GM21717 (cell line): ENCODE results near the gene RHBDF2.
"Not testable (repeated sequence)": the region's sequence is repeated elsewhere in the genome, so short reads cannot be mapped to it uniquely, and the experiment has no call there.

ENCODE experiments used
- ATAC-seq: cut with Tn5 transposase; IDR thresholded peaks from one replicate; pipeline ENCODE4 v1.9.1; 2021; ENCODE audit warnings: mild to moderate bottlenecking, moderate library complexity; ENCODE audit not compliant: unreplicated experiment

Gene RHBDF2

GRCh38 chr17:76538281-76538931 lies 37.2 kb upstream of the RHBDF2 start:
- ATAC-seq: no peak

DNA sequence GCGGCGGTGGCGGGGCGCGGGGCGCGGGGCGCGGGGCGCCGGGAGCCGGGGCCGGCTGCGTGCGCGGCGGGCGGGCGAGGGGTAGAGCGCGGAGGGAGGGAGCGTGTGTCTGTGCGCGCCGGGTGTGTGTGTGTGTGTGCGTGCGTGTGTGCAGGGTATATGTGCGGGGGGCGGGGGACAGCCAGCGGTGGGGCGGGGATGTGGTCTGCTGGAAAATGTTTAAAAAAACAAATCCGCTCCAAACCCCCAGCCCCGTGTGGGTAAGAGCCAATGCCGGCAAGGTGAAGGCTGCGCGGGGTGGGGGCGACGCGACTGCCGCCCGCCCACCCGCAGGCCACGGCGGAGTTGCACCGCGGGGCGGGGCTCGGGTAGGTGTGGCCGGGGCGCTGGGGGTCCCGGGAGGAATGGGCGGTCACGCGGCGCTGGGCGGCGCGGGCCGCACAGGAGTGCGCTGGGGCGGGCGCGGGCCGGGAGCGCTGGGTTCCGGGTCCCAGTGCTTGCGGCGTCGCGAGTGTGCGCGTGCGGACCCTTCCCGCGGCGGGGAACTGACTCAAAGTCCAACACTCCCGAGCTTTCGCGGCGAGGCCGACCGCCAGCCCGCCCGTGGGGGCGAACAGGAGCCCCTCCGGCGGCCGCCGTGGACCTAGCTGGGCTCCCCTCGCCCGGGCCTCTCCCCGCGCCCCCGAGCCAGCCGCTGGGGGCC lies 36.5 kb upstream of the RHBDF2 start, which contains the start of gene CYGB:
Gene CYGB (minus strand): TSS at position 132 of the 703 bp plus-strand sequence. CDS start 167 bp downstream, outside the sequence.
- no peak for ATAC-seq

DNA sequence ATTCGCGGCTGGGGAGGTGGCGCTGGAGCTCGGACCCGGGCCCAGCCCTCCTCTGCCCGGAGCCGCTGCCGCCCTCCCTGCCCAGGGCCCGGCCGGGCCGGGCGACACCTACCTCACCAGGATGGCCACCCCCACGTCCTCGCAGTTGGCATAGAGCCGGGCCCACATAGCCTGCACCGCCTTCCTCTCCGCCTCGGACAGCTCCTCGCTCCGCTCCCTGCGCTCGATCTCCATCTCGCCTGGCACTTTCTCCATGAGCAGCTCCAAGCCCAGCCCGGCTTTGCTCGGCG lies 36.0 kb upstream of the RHBDF2 start:
- no peak for ATAC-seq

- no peak for ATAC-seq
Measured at GRCh38 chr17:76536511-76537287, 35.5 kb upstream of the RHBDF2 start.

GRCh38 chr17:76535788-76536510 lies 34.7 kb upstream of the RHBDF2 start:
- no peak for ATAC-seq

GRCh38 chr17:76534831-76535732 lies 33.9 kb upstream of the RHBDF2 start:
- ATAC-seq: no peak

GRCh38 chr17:76533640-76534359 lies 32.6 kb upstream of the RHBDF2 start:
- not testable (repeated sequence) for ATAC-seq

DNA sequence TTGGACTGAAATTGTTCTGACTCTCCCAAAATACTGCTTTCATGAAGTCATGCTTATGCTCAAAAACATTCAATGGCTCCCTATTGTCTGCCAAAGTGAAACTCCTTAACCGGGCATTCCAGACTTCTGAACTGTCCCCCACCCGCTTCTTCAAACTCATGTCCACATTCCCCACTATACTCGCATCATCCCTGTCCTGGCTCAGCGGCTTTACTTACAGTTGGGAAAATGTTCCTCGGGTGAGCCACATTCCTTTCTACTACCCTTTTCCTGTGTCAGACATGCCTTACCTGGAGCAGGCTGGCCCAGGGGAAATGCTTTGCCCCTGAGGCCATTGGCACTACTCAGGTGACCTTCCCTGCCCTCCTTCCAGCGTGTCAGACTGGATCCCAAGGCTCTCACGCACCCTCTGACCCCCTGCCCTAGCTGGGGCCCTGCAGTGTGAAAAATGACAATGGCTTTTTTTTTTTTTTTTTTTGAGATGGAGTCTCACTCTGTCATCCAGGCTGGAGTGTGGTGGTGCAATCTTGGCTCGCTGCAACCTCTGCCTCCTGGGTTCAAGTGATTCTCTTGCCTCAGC lies 30.9 kb upstream of the RHBDF2 start:
- no peak for ATAC-seq

DNA sequence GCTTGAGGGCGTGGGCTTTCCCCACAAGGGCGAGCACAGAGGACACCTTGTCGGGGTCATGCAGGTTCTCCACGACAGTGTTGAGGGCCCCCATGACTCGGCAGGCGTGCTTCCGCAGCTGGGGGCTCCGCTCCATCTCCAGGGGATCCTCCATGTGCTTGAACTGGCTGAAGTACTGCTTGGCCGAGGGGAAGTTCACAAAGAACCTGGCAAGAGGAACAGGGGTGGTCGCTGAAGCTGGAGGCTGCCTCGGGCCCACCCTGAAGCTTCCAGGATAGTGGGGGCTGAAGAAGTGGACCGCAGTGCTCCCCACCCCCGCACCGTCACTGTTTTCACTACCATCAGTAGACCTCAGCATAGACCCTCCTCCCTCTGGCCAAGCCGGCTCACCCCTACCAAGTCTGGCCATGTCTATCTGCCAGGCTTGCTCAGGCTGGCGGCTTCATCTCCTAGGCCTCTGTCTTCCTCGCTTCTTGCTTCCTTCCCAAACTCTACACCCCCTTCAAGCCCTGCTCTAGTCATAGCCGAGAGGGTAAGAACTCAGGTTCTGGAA lies 30.3 kb upstream of the RHBDF2 start:
- no peak for ATAC-seq

- ATAC-seq: no peak
Measured at GRCh38 chr17:76530811-76531485, 29.7 kb upstream of the RHBDF2 start.

- no peak for ATAC-seq
Measured at GRCh38 chr17:76530095-76530723, 29.0 kb upstream of the RHBDF2 start.

DNA sequence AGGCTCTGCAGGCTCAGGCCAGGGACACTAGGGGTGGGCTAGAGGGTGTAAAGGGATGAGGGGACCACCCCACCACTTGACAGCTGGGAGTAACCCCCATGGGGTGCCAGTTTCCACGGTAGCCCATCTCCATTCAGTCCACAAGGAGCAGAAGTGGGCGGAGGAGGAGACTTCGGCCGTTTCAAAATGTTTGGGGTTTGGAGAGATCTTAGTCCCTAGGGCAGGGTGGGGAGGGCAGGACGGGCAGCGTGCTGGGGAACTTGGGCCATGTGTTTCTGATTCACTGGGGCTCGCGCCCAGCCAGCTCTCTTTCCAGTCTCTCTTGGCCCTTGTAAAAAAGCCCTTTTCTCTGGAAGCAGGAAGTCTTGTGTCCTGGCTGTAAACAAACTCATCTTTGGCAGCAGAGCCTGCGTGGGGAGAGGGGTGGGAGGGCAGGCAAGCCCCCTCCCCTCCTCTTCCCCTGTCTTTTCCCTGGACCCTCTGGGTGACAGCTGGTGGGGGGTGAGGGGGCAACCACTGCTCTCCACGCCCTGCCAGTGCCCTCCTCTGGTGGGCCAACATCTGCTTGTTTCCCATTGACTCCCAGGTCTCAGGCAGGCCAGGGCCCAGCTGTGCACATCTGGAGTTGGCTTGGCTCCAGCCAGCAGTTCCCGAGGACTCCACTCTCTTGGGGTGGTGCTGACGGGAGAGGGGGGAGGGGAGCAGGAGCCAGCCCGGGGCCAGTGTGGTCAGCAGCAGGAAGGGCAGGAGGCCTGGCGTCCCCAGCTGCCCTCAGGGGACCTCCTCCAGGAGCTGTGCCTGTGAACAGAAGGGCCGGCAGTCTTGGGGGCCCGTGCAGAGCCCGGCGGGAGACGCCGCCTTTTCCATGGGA lies 28.2 kb upstream of the RHBDF2 start:
- ATAC-seq: no peak

DNA sequence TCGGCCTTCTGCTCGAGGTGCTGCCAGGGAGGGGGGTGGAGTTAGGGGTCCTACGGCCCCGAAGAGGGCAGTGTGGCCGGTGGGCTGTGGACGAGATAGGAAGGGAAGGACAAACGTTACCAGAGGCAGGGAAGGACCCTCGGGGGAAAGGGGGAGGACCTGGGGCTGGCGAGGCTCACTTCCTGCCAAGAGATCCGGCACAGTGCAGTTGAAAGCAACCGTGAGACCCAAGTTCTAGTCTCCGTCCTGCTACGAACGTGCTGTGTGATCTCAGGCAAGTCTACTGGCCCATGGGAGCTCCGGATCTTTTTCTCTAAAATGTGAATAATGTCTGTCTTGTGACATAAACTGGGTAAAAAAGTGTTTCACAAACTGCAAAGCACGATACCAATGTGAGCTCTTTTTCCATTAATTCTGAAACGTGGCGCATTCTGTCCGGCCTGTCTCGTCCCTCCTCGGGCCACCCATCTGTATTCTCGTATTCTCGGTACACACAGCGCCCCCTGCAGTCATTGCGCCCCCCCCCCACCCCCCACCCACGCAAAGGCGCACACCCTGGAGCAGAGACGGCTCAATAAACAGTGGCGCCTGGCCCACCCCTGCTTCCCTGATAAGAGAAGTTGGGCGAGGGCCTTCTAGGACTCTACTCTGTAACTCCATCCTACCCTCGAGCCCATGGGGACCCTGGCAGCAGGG lies 27.5 kb upstream of the RHBDF2 start:
- no peak for ATAC-seq

- ATAC-seq: no peak
Measured at GRCh38 chr17:76528156-76528527, 26.9 kb upstream of the RHBDF2 start.

DNA sequence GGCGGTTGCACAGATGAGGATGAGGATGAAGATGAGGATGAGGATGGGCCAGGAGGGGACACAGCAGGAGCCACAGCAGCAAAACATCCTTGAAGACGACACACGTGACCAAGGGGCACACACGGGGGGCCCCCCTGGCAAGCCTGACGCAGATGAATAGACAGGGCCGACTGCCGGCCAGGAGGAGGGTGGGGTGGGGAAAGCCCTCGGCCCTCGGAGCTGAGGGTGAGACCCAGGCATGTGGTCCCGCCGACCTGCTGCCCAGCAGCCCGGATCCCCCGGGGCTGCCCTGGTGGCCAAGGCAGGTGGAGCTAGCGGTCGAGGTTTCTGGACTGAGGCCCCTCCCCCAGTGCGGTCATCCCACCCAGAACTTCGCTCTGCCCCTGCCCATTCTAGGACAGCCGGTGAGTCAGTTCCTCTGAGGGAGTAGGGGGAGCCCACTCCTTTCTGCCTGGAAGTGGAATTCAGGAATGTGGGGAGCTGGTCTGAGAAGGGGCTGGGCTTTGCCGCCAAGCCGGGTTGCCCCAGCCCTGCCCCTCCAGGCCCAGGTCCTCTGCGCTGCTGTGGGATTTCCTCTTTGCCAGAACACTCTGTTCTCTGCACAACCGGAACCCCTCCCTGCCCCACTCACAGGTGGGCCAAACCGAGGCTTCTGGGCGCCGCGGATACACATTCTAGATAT lies 26.3 kb upstream of the RHBDF2 start:
- no peak for ATAC-seq

DNA sequence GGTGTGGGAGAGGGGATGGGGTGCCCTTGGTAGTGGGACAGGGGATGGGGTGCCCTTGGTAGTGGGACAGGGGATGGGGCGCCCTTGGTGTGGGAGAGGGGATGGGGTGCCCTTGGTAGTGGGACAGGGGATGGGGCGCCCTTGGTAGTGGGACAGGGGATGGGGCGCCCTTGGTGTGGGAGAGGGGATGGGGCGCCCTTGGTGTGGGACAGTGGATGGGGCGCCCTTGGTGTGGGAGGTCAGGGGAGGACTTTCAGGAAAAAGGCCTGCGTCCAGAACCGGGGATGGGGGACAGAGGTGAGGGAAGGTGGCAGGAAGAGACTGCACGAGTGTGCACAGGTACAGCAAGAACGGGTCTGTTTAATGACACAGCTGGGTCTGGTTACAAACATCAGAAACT lies 25.8 kb upstream of the RHBDF2 start:
- not testable (repeated sequence) for ATAC-seq
